Gastroesophageal sphincter (tissue), 3 donors: ENCODE results near the gene SECTM1.

Experiments used
- CTCF ChIP-seq, 4 experiments: fragments of 200-600 bp in 2 of 4; fragments of 450-650 bp in 2 of 4; sonication (generic) in 1 of 4; IDR thresholded peaks; one replicate each; pipeline ENCODE4 v1.5.1; 2017 to 2019; ENCODE audit warnings: antibody characterized with exemption in 4 of 4, mild to moderate bottlenecking in 2 of 4, moderate library complexity in 2 of 4
- POLR2A ChIP-seq, 2 donors: fragments of 450-650 bp; IDR thresholded peaks; one replicate each; pipeline ENCODE4 v1.6.1; 2017; ENCODE audit warnings: antibody characterized with exemption in 2 of 2, mild to moderate bottlenecking in 2 of 2, moderate library complexity in 1 of 2

GRCh38 chr17:82276938-82277337, 56.6 kb downstream of the SECTM1 start:
- no peak for TF ChIP-seq CTCF (IDR thresholded peaks at IDR 0.05)
- TF ChIP-seq POLR2A (IDR thresholded peaks at IDR 0.05), result no peak
